Psoas muscle (tissue), 8 donors: Measurements from ENCODE around the gene WDR27. TPM values are rescaled to one million over a fixed set of nuclear protein-coding genes. Genes with fewer than 3 reads are reported as not detected.

Experiments used
- ATAC-seq, 4 donors: fragments of 200-7000 bp; cut with Tn5 transposase; one replicate each; pipeline ENCODE4 v1.9.1; 2020; ENCODE audit warnings: moderate library complexity in 3 of 4, mild to moderate bottlenecking in 2 of 4
- DNase-seq, 2 donors: peaks; one replicate each; pipeline ENCODE4 v3.0.0-alpha.2; 2020
- H3K27ac ChIP-seq: fragments of 200-600 bp; one replicate; pipeline ENCODE4 v1.8.0; 2022
- H3K27me3 ChIP-seq, 3 donors: fragments of 200-600 bp in 1 of 3; one replicate each; pipeline versions ENCODE4 v1.6.1 to v1.8.0; 2013 to 2022; ENCODE audit warnings: low read length in 2 of 3, mild to moderate bottlenecking in 2 of 3, moderate library complexity in 1 of 3; ENCODE audit not compliant: insufficient read depth in 3 of 3
- H3K36me3 ChIP-seq, 2 donors: fragments of 200-600 bp in 1 of 2; one replicate each; pipeline versions ENCODE4 v1.6.1 to v1.8.0; 2013 to 2022; ENCODE audit warnings: low read depth in 1 of 2, mild to moderate bottlenecking in 1 of 2, moderate library complexity in 1 of 2; ENCODE audit not compliant: insufficient read depth in 1 of 2
- H3K4me1 ChIP-seq: fragments of 200-600 bp; one replicate; pipeline ENCODE4 v1.8.0; 2022
- H3K4me3 ChIP-seq: fragments of 200-600 bp; one replicate; pipeline ENCODE4 v1.8.0; 2022; ENCODE audit warnings: mild to moderate bottlenecking
- H3K9me3 ChIP-seq: fragments of 200-600 bp; one replicate; pipeline ENCODE4 v1.8.0; 2022
- CTCF ChIP-seq: fragments of 200-600 bp; IDR thresholded peaks from one replicate; pipeline ENCODE4 v1.8.0; 2022; ENCODE audit warnings: antibody characterized with exemption
- WGBS, 3 donors: extraction: QIAGEN DNeasy Blood & Tissue Kit; methylation state at CpG; one replicate each; pipeline versions ENCODE4 v1.1.6 to v1.1.7; 2013; 5-methylcytosine and 5-hydroxymethylcytosine counted together
- intact Hi-C, 2 donors: fragments of 100-400 bp; cut with DNase I; formaldehyde crosslinking; loops; one replicate each; pipeline versions ENCODE4 v1.11.0 to v1.14.2; 2022
- polyA plus RNA-seq, 3 donors: library from polyadenylated mRNA; stranded (reverse); fragments of 200-250 nt; gene quantifications; one replicate each; pipeline ENCODE4 v1.2.3, GENCODE V29; 2013
- total RNA-seq, 4 donors: library from RNA; stranded (reverse); fragmentation: NEBNext Ultra II Directional in 2 of 4; extraction: Animal tissue kit (Norgen Biotek cat#: 25700) in 2 of 4; gene quantifications; one replicate each; pipeline versions ENCODE4 v1.2.1 to v1.2.4, GENCODE V29; 2021 to 2023
- donor health status: healthy with polysubstance abuse.
- donor health status: DM: no; HTN: no; CAD: no; lungs with moderate emphysema.
- donor health status: Bipolar disorder and iron deficiency.
- donor health status: healthy.
- donor health status: DM: yes; HTN: yes; CAD: no.
- donor health status: DM: no; HTN: no; CAD: no.
- donor health status: DM: no; HTN: no; CAD: no.
- donor health status: DM: yes; HTN: yes; CAD: no.

Gene WDR27
- total and polyA plus RNA-seq, 7 donors = 3.1 to 14.4 (median 5.5) TPM

- Histone ChIP-seq H3K36me3 (peaks cover 0 to 4% of the 10 kb centered on the region in 2 donors), H3K9me3 (no peaks in the 10 kb centered on the region), H3K27ac (no peak overlapping the region), H3K27me3 (no peaks in the 10 kb centered on the region), H3K4me3 (no peak overlapping the region), H3K4me1 (no peaks in the 10 kb centered on the region)
- ATAC-seq (no peak), DNase-seq (no peak)
- intact Hi-C loops = no loop called here
- TF ChIP-seq CTCF = no peak
- 85 to 92% (median 89%) methylated on average over 5 of the region's 5 CpGs for WGBS, 3 donors
These were observed 145.7 kb downstream of the WDR27 start for GRCh38 chr6:169555971-169556617.

GRCh38 chr6:169545982-169546381 lies 155.8 kb downstream of the WDR27 start:
- no peak overlapping the region for H3K4me3 ChIP-seq
- TF ChIP-seq CTCF = no peak
- WGBS, 3 donors = 76 to 89% (median 88%) methylated on average over 6 of the region's 6 CpGs
- DNase-seq (no peak), ATAC-seq (no peak)
- no peaks in the 10 kb centered on the region for H3K4me1 ChIP-seq
- intact Hi-C loops = no loop called here
- no peaks in the 10 kb centered on the region for H3K36me3 ChIP-seq
- peaks cover 13% of the 10 kb centered on the region for H3K9me3 ChIP-seq
- no peaks in the 10 kb centered on the region for H3K27me3 ChIP-seq
- H3K27ac ChIP-seq = no peak overlapping the region

- no peak overlapping the region for H3K27ac ChIP-seq
- H3K27me3 ChIP-seq = no peaks in the 10 kb centered on the region
- no peak overlapping the region for H3K4me3 ChIP-seq
- TF ChIP-seq CTCF = no peak
- DNase-seq (no peak), ATAC-seq (no peak)
- no peaks in the 10 kb centered on the region for H3K4me1 ChIP-seq
- H3K9me3 ChIP-seq = peaks cover 13% of the 10 kb centered on the region
- H3K36me3 ChIP-seq = no peaks in the 10 kb centered on the region
- intact Hi-C loops = no loop called here
These were observed 158.1 kb downstream of the WDR27 start for GRCh38 chr6:169543704-169544103.

GRCh38 chr6:169542491-169542890 lies 159.3 kb downstream of the WDR27 start:
- H3K4me1 ChIP-seq = no peaks in the 10 kb centered on the region
- H3K27ac ChIP-seq = no peak overlapping the region
- intact Hi-C loops = no loop called here
- peaks cover 2% of the 10 kb centered on the region for H3K9me3 ChIP-seq
- ATAC-seq (no peak), DNase-seq (no peak)
- H3K27me3 ChIP-seq = no peaks in the 10 kb centered on the region
- TF ChIP-seq CTCF = no peak
- H3K4me3 ChIP-seq = no peak overlapping the region
- no peaks in the 10 kb centered on the region for H3K36me3 ChIP-seq
- WGBS, 3 donors = 83 to 84% (median 83%) methylated on average over 1 of the region's 1 CpG
